AG09309 (cell line): Measurements from ENCODE around the gene RILPL2.
"Not testable (repeated sequence)": the region's sequence is repeated elsewhere in the genome, so short reads cannot be mapped to it uniquely, and the experiment has no call there.

Experiments
- DNase-seq: peaks from one replicate; pipeline ENCODE4 v3.0.0-alpha.2; 2010; ENCODE audit warnings: low read depth
- H3K4me3 ChIP-seq: 2 replicates; pipeline ENCODE4 v1.5.1; 2011; ENCODE audit warnings: mild to moderate bottlenecking, low read depth, low read length, moderate library complexity; ENCODE audit not compliant: control insufficient read depth
- TF ChIP-seq, protein P1 (sequence below): IDR thresholded peaks from 2 replicates; pipeline ENCODE4 v1.5.1; 2011; ENCODE audit warnings: mild to moderate bottlenecking, low read depth, low read length, inconsistent platforms; ENCODE audit not compliant: insufficient read depth, control insufficient read depth; ENCODE audit errors: missing control alignments

The RILPL2 gene

DNA sequence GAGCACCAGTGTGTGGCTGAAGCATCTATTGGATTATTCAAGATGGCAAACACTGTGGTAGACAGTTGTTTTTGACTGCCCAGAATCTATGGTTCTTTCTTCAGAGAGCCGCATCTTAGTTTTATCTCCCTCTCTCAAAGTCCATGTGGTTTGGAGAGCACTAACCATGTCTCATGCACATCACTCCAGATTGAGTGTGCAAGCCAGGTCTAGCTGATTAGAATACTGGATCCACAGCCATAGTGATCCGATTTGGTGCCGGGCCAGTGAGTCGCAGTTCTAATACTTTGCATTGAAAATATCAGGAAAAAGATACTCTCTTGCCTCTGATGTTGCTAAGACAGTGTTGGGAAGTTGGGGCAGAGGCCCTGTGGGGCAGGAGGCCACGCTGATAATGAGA lies 67.3 kb downstream of the RILPL2 start:
- H3K4me3 ChIP-seq = no peak overlapping the region
- TF ChIP-seq, protein P1, sequence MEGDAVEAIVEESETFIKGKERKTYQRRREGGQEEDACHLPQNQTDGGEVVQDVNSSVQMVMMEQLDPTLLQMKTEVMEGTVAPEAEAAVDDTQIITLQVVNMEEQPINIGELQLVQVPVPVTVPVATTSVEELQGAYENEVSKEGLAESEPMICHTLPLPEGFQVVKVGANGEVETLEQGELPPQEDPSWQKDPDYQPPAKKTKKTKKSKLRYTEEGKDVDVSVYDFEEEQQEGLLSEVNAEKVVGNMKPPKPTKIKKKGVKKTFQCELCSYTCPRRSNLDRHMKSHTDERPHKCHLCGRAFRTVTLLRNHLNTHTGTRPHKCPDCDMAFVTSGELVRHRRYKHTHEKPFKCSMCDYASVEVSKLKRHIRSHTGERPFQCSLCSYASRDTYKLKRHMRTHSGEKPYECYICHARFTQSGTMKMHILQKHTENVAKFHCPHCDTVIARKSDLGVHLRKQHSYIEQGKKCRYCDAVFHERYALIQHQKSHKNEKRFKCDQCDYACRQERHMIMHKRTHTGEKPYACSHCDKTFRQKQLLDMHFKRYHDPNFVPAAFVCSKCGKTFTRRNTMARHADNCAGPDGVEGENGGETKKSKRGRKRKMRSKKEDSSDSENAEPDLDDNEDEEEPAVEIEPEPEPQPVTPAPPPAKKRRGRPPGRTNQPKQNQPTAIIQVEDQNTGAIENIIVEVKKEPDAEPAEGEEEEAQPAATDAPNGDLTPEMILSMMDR = no peak
- DNase-seq = no peak

GRCh38 chr12:123368431-123368830 lies 68.1 kb downstream of the RILPL2 start:
- not testable (repeated sequence) for H3K4me3 ChIP-seq, DNase-seq

DNA sequence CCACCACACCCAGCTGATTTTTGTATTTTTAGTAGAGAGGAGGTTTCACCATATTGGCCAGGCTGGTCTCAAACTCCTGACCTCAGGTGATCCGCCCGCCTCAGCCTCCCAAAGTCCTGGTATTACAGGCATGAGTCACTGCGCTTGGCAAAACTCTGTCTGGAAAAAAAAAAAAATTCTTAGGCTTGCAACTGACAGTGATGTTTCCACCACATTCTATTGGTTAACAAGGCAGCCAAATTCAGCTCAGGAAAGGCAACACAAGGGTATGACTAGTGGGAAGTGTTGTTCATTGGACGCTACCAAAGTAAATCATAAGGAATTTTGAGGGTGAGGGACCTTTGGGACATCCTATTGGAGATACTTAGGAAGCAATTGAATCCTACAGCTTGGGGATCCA lies 69.0 kb downstream of the RILPL2 start:
- TF ChIP-seq, protein P1 = no peak
- no peak for DNase-seq

More for the DNA sequence above, 69.0 kb downstream of the RILPL2 start:
- H3K4me3 ChIP-seq = no peak overlapping the region
